GM18861 (cell line): Measurements from ENCODE around the gene PPP2R3B.
"Not testable (repeated sequence)": the region's sequence is repeated elsewhere in the genome, so short reads cannot be mapped to it uniquely, and the experiment has no call there.

Experiments used
- ATAC-seq: cut with Tn5 transposase; IDR thresholded peaks from one replicate; pipeline ENCODE4 v1.9.1; 2021; ENCODE audit not compliant: unreplicated experiment

The PPP2R3B gene

GRCh38 chrX:338836-339400 lies 47.8 kb downstream of the PPP2R3B start:
- no peak for ATAC-seq

GRCh38 chrX:338281-338835 lies 48.3 kb downstream of the PPP2R3B start:
- ATAC-seq = no peak

- ATAC-seq = no peak
Measured at GRCh38 chrX:337331-337831, 49.3 kb downstream of the PPP2R3B start.

- ATAC-seq = no peak
Measured at GRCh38 chrX:336227-336626, 50.5 kb downstream of the PPP2R3B start.

GRCh38 chrX:335758-336155 lies 51.0 kb downstream of the PPP2R3B start:
- no peak for ATAC-seq

GRCh38 chrX:334971-335757 lies 51.5 kb downstream of the PPP2R3B start:
- ATAC-seq = no peak

GRCh38 chrX:334331-334891 lies 52.3 kb downstream of the PPP2R3B start:
- ATAC-seq = no peak

GRCh38 chrX:333611-334311 lies 52.9 kb downstream of the PPP2R3B start:
- ATAC-seq = no peak

- no peak for ATAC-seq
Measured at GRCh38 chrX:332916-333610, 53.6 kb downstream of the PPP2R3B start.

GRCh38 chrX:332496-332860 lies 54.2 kb downstream of the PPP2R3B start:
- no peak for ATAC-seq

GRCh38 chrX:331825-332495 lies 54.7 kb downstream of the PPP2R3B start:
- ATAC-seq = no peak

- ATAC-seq = no peak
Measured at GRCh38 chrX:331151-331824, 55.4 kb downstream of the PPP2R3B start.

GRCh38 chrX:330726-331150 lies 56.0 kb downstream of the PPP2R3B start:
- ATAC-seq = no peak

- not testable (repeated sequence) for ATAC-seq
Measured at GRCh38 chrX:330141-330725, 56.5 kb downstream of the PPP2R3B start.

- no peak for ATAC-seq
Measured at GRCh38 chrX:329291-329910, 57.3 kb downstream of the PPP2R3B start.

GRCh38 chrX:327660-328126 lies 59.0 kb downstream of the PPP2R3B start:
- no peak for ATAC-seq

GRCh38 chrX:324664-325063 lies 62.0 kb downstream of the PPP2R3B start:
- ATAC-seq = not testable (repeated sequence)

GRCh38 chrX:323721-324628 lies 62.7 kb downstream of the PPP2R3B start:
- ATAC-seq = no peak
